ENCODE data around the gene XAF1.
"Not testable (repeated sequence)": the region's sequence is repeated elsewhere in the genome, so short reads cannot be mapped to it uniquely, and the experiment has no call there.

The XAF1 gene

GRCh38 chr17:6721744-6722143 lies 34.1 kb upstream of the XAF1 start:
- peaks cover 39% of the 10 kb centered on the region for H3K27me3 Mint-ChIP-seq (ENCODE audit: low read depth)

GRCh38 chr17:6724009-6724408 lies 31.8 kb upstream of the XAF1 start:
- H3K27ac Mint-ChIP-seq, result no peak overlapping the region
- peaks cover 38% of the 10 kb centered on the region for H3K27me3 Mint-ChIP-seq (ENCODE audit: low read depth)
- H3K4me1 Mint-ChIP-seq (ENCODE audit: low read depth), result no peaks in the 10 kb centered on the region
- H3K9me3 Mint-ChIP-seq, result no peaks in the 10 kb centered on the region
- H3K4me3 Mint-ChIP-seq, result no peak overlapping the region
- H3K36me3 Mint-ChIP-seq (ENCODE audit: low read depth), result no peaks in the 10 kb centered on the region
- DNase-seq (ENCODE audit: low spot score), result no peak

More at GRCh38 chr17:6721744-6722143, 34.1 kb upstream of the XAF1 start:
- H3K4me3 Mint-ChIP-seq, result no peak overlapping the region
- H3K27ac Mint-ChIP-seq, result no peak overlapping the region
- no peaks in the 10 kb centered on the region for H3K4me1 Mint-ChIP-seq (ENCODE audit: low read depth)
- DNase-seq (ENCODE audit: low spot score), result no peak
- H3K9me3 Mint-ChIP-seq, result no peaks in the 10 kb centered on the region
- H3K36me3 Mint-ChIP-seq (ENCODE audit: low read depth), result no peaks in the 10 kb centered on the region

- Mint-ChIP-seq H3K9me3 (no peaks in the 10 kb centered on the region), H3K36me3 (ENCODE audit: low read depth) (no peaks in the 10 kb centered on the region), H3K27ac (no peak overlapping the region), H3K27me3 (ENCODE audit: low read depth) (peaks cover 18% of the 10 kb centered on the region), H3K4me3 (no peak overlapping the region), H3K4me1 (ENCODE audit: low read depth) (no peaks in the 10 kb centered on the region)
- no peak for DNase-seq (ENCODE audit: low spot score)
These were observed 26.3 kb upstream of the XAF1 start for GRCh38 chr17:6729531-6729930.

GRCh38 chr17:6746665-6747064 lies 9.2 kb upstream of the XAF1 start:
- not testable (repeated sequence) for H3K4me3 Mint-ChIP-seq; H3K27ac Mint-ChIP-seq; H3K4me1 Mint-ChIP-seq (ENCODE audit: low read depth); DNase-seq (ENCODE audit: low spot score); H3K36me3 Mint-ChIP-seq (ENCODE audit: low read depth); H3K9me3 Mint-ChIP-seq
- peaks cover 49% of the 10 kb centered on the region for H3K27me3 Mint-ChIP-seq (ENCODE audit: low read depth)

GRCh38 chr17:6748617-6749016 lies 7.2 kb upstream of the XAF1 start:
- no peak for DNase-seq (ENCODE audit: low spot score)
- H3K4me1 Mint-ChIP-seq (ENCODE audit: low read depth), result peaks cover 17% of the 10 kb centered on the region
- no peaks in the 10 kb centered on the region for H3K36me3 Mint-ChIP-seq (ENCODE audit: low read depth)
- no peaks in the 10 kb centered on the region for H3K9me3 Mint-ChIP-seq
- H3K4me3 Mint-ChIP-seq, result no peak overlapping the region
- no peak overlapping the region for H3K27ac Mint-ChIP-seq
- H3K27me3 Mint-ChIP-seq (ENCODE audit: low read depth), result peaks cover 38% of the 10 kb centered on the region

- Mint-ChIP-seq H3K36me3 (ENCODE audit: low read depth) (no peaks in the 10 kb centered on the region), H3K9me3 (no peaks in the 10 kb centered on the region), H3K27me3 (ENCODE audit: low read depth) (peaks cover 30% of the 10 kb centered on the region), H3K4me1 (ENCODE audit: low read depth) (peaks cover 19% of the 10 kb centered on the region), H3K4me3 (no peak overlapping the region), H3K27ac (no peak overlapping the region)
- DNase-seq (ENCODE audit: low spot score), result no peak
These were observed 6.3 kb upstream of the XAF1 start for GRCh38 chr17:6749519-6749918.

GRCh38 chr17:6752068-6752909 lies 3.6 kb upstream of the XAF1 start:
- Mint-ChIP-seq H3K4me3 (no peak overlapping the region), H3K9me3 (no peaks in the 10 kb centered on the region), H3K27ac (no peak overlapping the region), H3K36me3 (ENCODE audit: low read depth) (peaks cover 11% of the 10 kb centered on the region), H3K4me1 (ENCODE audit: low read depth) (peaks cover 30% of the 10 kb centered on the region), H3K27me3 (ENCODE audit: low read depth) (peaks cover 14% of the 10 kb centered on the region)
- no peak for DNase-seq (ENCODE audit: low spot score)

GRCh38 chr17:6753006-6753445 lies 2.8 kb upstream of the XAF1 start:
- H3K4me3 Mint-ChIP-seq, result no peak overlapping the region
- DNase-seq (ENCODE audit: low spot score), result no peak
- no peaks in the 10 kb centered on the region for H3K9me3 Mint-ChIP-seq
- H3K36me3 Mint-ChIP-seq (ENCODE audit: low read depth), result peaks cover 17% of the 10 kb centered on the region
- no peak overlapping the region for H3K27ac Mint-ChIP-seq
- H3K27me3 Mint-ChIP-seq (ENCODE audit: low read depth), result peaks cover 11% of the 10 kb centered on the region
- H3K4me1 Mint-ChIP-seq (ENCODE audit: low read depth), result peaks cover 36% of the 10 kb centered on the region

GRCh38 chr17:6753546-6753945 lies 2.3 kb upstream of the XAF1 start:
- H3K4me3 Mint-ChIP-seq, result no peak overlapping the region
- DNase-seq (ENCODE audit: low spot score), result no peak
- H3K4me1 Mint-ChIP-seq (ENCODE audit: low read depth), result peaks cover 41% of the 10 kb centered on the region
- H3K36me3 Mint-ChIP-seq (ENCODE audit: low read depth), result peaks cover 22% of the 10 kb centered on the region
- peak overlapping the region; percentile 45 for H3K27ac Mint-ChIP-seq
- H3K9me3 Mint-ChIP-seq, result no peaks in the 10 kb centered on the region
- peaks cover 8% of the 10 kb centered on the region for H3K27me3 Mint-ChIP-seq (ENCODE audit: low read depth)

- DNase-seq (ENCODE audit: low spot score), result no peak
- Mint-ChIP-seq H3K27ac (peak overlapping the region; percentile 95), H3K27me3 (ENCODE audit: low read depth) (peaks cover 2% of the 10 kb centered on the region), H3K4me1 (ENCODE audit: low read depth) (peaks cover 47% of the 10 kb centered on the region), H3K36me3 (ENCODE audit: low read depth) (peaks cover 38% of the 10 kb centered on the region), H3K4me3 (peak overlapping the region; percentile 98), H3K9me3 (no peaks in the 10 kb centered on the region)
These were observed 565 bp upstream of the XAF1 start for GRCh38 chr17:6755281-6755680.

GRCh38 chr17:6756425-6757031 lies 682 bp downstream of the XAF1 start:
- peaks cover 53% of the 10 kb centered on the region for H3K4me1 Mint-ChIP-seq (ENCODE audit: low read depth)
- peaks cover 51% of the 10 kb centered on the region for H3K36me3 Mint-ChIP-seq (ENCODE audit: low read depth)
- no peak for DNase-seq (ENCODE audit: low spot score)
- no peaks in the 10 kb centered on the region for H3K27me3 Mint-ChIP-seq (ENCODE audit: low read depth)
- H3K27ac Mint-ChIP-seq, result peak overlapping the region; percentile 95
- H3K9me3 Mint-ChIP-seq, result no peaks in the 10 kb centered on the region
- H3K4me3 Mint-ChIP-seq, result peak overlapping the region; percentile 98

GRCh38 chr17:6757747-6758146 lies 1.9 kb downstream of the XAF1 start:
- Mint-ChIP-seq H3K4me1 (ENCODE audit: low read depth) (peaks cover 45% of the 10 kb centered on the region), H3K27ac (peak overlapping the region; percentile 87), H3K4me3 (peak overlapping the region; percentile 88), H3K36me3 (ENCODE audit: low read depth) (peaks cover 63% of the 10 kb centered on the region), H3K9me3 (no peaks in the 10 kb centered on the region), H3K27me3 (ENCODE audit: low read depth) (no peaks in the 10 kb centered on the region)
- DNase-seq (ENCODE audit: low spot score), result no peak

GRCh38 chr17:6761779-6762178 lies 5.9 kb downstream of the XAF1 start:
- Mint-ChIP-seq H3K27ac (no peak overlapping the region), H3K4me3 (no peak overlapping the region), H3K9me3 (peaks cover 20% of the 10 kb centered on the region), H3K36me3 (ENCODE audit: low read depth) (peaks cover 95% of the 10 kb centered on the region), H3K27me3 (ENCODE audit: low read depth) (no peaks in the 10 kb centered on the region), H3K4me1 (ENCODE audit: low read depth) (peaks cover 36% of the 10 kb centered on the region)
- DNase-seq (ENCODE audit: low spot score), result no peak

GRCh38 chr17:6768447-6768846 lies 12.6 kb downstream of the XAF1 start:
- Mint-ChIP-seq H3K4me3 (no peak overlapping the region), H3K9me3 (peaks cover 73% of the 10 kb centered on the region)

More at GRCh38 chr17:6768447-6768846, 12.6 kb downstream of the XAF1 start:
- H3K36me3 Mint-ChIP-seq (ENCODE audit: low read depth), result peaks cover 98% of the 10 kb centered on the region
- no peak for DNase-seq (ENCODE audit: low spot score)
- peaks cover 4% of the 10 kb centered on the region for H3K4me1 Mint-ChIP-seq (ENCODE audit: low read depth)
- no peaks in the 10 kb centered on the region for H3K27me3 Mint-ChIP-seq (ENCODE audit: low read depth)
- no peak overlapping the region for H3K27ac Mint-ChIP-seq
